ENCODE results near the gene MYH1. TPM values are rescaled to one million over a fixed set of nuclear protein-coding genes. Genes with fewer than 3 reads are reported as not detected.

MYH1 gene
- total and polyA plus RNA-seq, 9 of the 15 experiments (the other 6 are each of a cell fraction or from before 2014, with no cell fraction given) = not detected

DNA sequence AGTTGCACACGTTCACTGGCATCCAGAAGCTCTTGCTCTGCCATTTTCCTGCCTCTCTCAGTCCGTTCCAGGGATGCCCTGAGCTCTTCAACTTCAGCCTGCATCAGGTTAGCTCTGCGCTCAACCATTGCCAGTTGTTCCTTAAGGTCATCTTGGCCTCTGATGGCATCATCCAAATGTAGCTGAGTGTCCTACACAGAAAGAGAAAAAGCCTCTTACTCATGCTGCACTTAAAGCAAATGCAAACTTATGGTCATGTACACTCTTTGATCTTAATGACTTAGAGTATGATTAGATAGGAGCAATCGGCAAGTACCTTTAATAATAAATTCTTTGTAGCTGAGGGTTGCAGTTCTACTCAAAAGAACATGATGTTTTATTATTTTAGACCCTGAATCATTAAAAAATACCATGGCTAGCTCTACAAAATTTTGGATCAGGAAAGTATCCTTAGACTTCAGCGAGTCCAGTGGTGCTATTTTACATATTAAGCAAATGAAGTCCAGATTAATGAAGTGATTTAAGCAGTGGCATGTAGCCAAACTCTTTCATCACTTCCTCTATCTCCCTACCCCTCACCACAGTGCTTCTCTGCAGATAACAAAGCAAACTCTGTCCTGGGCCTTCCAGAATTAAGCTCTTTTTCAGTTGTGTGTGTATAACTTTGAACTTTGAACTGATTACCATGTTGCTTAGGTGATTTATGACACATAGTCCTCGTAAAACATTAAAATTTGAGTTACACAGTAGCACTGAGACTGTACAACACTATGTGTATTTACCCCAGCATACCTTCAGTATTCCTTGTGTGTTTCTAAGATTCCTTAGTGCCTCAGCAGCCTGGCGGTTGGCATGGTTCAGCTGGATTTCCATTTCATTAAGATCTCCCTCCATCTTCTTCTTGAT lies 71.1 kb downstream of the MYH1 start:
- no peaks in the 10 kb centered on the region for H4K20me1 ChIP-seq (replicated peaks; ENCODE audit: control insufficient read depth, insufficient read depth, low read length)
- 4% methylated on average over 6 of the region's 7 CpGs for WGBS (ENCODE audit: insufficient coverage, low coverage, missing lambda C conversion rate)
- H3K4me2 ChIP-seq (ENCODE audit: insufficient read depth, low read length) = no peak overlapping the region
- H3K9ac ChIP-seq (ENCODE audit: insufficient read depth in 1 of 2, low read depth in 2 of 2, low read length in 2 of 2) = no peak overlapping the region
- H3K9me1 ChIP-seq (ENCODE audit: control insufficient read depth, insufficient read depth, low read length) = no peaks in the 10 kb centered on the region
- DNase-seq (ENCODE audit: extremely low read depth in 1 of 4, low spot score in 3 of 4) (no peak), ATAC-seq (no peak), FAIRE-seq (no peak)
- in situ Hi-C loops (cut with MboI) (no loop called here), intact Hi-C loops (cut with micrococcal nuclease) (no loop called here)
- BruUV-seq (replicated peaks) = no TSS peak
- no peaks in the 10 kb centered on the region for H3K9me3 ChIP-seq (replicated peaks; ENCODE audit: control insufficient read depth, insufficient read depth, low read depth, low read length)
- CTCF ChIA-PET (ENCODE audit: low intra/inter-chr PET ratio) = no interaction called here
- H3K4me1 ChIP-seq (replicated peaks in 1 of 2; ENCODE audit: control insufficient read depth in 2 of 2, insufficient read depth in 2 of 2, low read length in 2 of 2) = no peaks in the 10 kb centered on the region
- no peak overlapping the region for H3K27ac ChIP-seq (ENCODE audit: extremely low read depth, low read depth, low read length)
- H3K36me3 ChIP-seq (ENCODE audit: control insufficient read depth, insufficient read depth, low read length) = no peaks in the 10 kb centered on the region
- no peak overlapping the region for H3K4me3 ChIP-seq
- no peaks in the 10 kb centered on the region for H3K79me2 ChIP-seq (ENCODE audit: control insufficient read depth, insufficient read depth, low read length)
- POLR2A ChIA-PET = interaction anchor here (1.2 kb wide), 1 partner anchor 9 kb away, joined by 3 read pairs; no protein-coding TSS in a partner anchor
- no peak overlapping the region for H2AFZ ChIP-seq (ENCODE audit: low read depth, low read length)
- no peaks in the 10 kb centered on the region for H3K27me3 ChIP-seq (ENCODE audit: control insufficient read depth in 2 of 2, insufficient read depth in 2 of 2, low read length in 2 of 2)
- no peak for TF ChIP-seq ELF1 (tag; IDR thresholded peaks at IDR 0.05)
- TF ChIP-seq ZNF431 (CRISPR knock-in tag; IDR thresholded peaks at IDR 0.05) = no peak
- no peak for TF ChIP-seq POLR2H (tag; IDR thresholded peaks at IDR 0.05; ENCODE audit: low read depth)
- TF ChIP-seq SETDB1 (IDR thresholded peaks at IDR 0.05; ENCODE audit: low read length) = no peak
- no peak for TF ChIP-seq ZNF766 (CRISPR knock-in tag; conservative IDR thresholded peaks at IDR 0.05)
- TF ChIP-seq HDAC3 (IDR thresholded peaks at IDR 0.05; ENCODE audit: borderline replicate concordance, partially characterized antibody) = no peak
- no peak for TF ChIP-seq PHB2 (IDR thresholded peaks at IDR 0.05; ENCODE audit: low read depth)
- no peak for TF ChIP-seq ELF2 (CRISPR knock-in tag; IDR thresholded peaks at IDR 0.05)
- TF ChIP-seq CREBBP (IDR thresholded peaks at IDR 0.05; ENCODE audit: low read depth, low read length) = no peak
- TF ChIP-seq, protein P1, sequence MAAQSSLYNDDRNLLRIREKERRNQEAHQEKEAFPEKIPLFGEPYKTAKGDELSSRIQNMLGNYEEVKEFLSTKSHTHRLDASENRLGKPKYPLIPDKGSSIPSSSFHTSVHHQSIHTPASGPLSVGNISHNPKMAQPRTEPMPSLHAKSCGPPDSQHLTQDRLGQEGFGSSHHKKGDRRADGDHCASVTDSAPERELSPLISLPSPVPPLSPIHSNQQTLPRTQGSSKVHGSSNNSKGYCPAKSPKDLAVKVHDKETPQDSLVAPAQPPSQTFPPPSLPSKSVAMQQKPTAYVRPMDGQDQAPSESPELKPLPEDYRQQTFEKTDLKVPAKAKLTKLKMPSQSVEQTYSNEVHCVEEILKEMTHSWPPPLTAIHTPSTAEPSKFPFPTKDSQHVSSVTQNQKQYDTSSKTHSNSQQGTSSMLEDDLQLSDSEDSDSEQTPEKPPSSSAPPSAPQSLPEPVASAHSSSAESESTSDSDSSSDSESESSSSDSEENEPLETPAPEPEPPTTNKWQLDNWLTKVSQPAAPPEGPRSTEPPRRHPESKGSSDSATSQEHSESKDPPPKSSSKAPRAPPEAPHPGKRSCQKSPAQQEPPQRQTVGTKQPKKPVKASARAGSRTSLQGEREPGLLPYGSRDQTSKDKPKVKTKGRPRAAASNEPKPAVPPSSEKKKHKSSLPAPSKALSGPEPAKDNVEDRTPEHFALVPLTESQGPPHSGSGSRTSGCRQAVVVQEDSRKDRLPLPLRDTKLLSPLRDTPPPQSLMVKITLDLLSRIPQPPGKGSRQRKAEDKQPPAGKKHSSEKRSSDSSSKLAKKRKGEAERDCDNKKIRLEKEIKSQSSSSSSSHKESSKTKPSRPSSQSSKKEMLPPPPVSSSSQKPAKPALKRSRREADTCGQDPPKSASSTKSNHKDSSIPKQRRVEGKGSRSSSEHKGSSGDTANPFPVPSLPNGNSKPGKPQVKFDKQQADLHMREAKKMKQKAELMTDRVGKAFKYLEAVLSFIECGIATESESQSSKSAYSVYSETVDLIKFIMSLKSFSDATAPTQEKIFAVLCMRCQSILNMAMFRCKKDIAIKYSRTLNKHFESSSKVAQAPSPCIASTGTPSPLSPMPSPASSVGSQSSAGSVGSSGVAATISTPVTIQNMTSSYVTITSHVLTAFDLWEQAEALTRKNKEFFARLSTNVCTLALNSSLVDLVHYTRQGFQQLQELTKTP (IDR thresholded peaks at IDR 0.05; ENCODE audit: low read depth in 1 of 2, partially characterized antibody in 2 of 2) = no peak
- TF ChIP-seq ZFP1 (CRISPR knock-in tag; IDR thresholded peaks at IDR 0.05) = no peak
- TF ChIP-seq, protein P2, sequence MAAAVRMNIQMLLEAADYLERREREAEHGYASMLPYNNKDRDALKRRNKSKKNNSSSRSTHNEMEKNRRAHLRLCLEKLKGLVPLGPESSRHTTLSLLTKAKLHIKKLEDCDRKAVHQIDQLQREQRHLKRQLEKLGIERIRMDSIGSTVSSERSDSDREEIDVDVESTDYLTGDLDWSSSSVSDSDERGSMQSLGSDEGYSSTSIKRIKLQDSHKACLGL (CRISPR knock-in tag; IDR thresholded peaks at IDR 0.05; ENCODE audit: borderline replicate concordance, poor library complexity, severe bottlenecking) = no peak
- TF ChIP-seq, protein P3, sequence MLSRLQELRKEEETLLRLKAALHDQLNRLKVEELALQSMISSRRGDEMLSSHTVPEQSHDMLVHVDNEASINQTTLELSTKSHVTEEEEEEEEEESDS (CRISPR knock-in tag; IDR thresholded peaks at IDR 0.05) = no peak
- TF ChIP-seq, protein P4, sequence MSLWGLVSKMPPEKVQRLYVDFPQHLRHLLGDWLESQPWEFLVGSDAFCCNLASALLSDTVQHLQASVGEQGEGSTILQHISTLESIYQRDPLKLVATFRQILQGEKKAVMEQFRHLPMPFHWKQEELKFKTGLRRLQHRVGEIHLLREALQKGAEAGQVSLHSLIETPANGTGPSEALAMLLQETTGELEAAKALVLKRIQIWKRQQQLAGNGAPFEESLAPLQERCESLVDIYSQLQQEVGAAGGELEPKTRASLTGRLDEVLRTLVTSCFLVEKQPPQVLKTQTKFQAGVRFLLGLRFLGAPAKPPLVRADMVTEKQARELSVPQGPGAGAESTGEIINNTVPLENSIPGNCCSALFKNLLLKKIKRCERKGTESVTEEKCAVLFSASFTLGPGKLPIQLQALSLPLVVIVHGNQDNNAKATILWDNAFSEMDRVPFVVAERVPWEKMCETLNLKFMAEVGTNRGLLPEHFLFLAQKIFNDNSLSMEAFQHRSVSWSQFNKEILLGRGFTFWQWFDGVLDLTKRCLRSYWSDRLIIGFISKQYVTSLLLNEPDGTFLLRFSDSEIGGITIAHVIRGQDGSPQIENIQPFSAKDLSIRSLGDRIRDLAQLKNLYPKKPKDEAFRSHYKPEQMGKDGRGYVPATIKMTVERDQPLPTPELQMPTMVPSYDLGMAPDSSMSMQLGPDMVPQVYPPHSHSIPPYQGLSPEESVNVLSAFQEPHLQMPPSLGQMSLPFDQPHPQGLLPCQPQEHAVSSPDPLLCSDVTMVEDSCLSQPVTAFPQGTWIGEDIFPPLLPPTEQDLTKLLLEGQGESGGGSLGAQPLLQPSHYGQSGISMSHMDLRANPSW (CRISPR knock-in tag; IDR thresholded peaks at IDR 0.05) = no peak
- TF ChIP-seq KLF1 (tag; IDR thresholded peaks at IDR 0.05) = no peak
